ENCODE data around the gene GPC1.

The GPC1 gene

GRCh38 chr2:240431271-240431660, 4.2 kb upstream of the GPC1 start:
- Histone ChIP-seq H3K36me3 (ENCODE audit: control insufficient read depth, insufficient read depth, low read length) (no peaks in the 10 kb centered on the region), H3K4me1 (ENCODE audit: control insufficient read depth, insufficient read depth, low read length) (no peaks in the 10 kb centered on the region), H3K9me3 (ENCODE audit: control insufficient read depth, low read length) (no peaks in the 10 kb centered on the region), H3K27ac (ENCODE audit: insufficient read depth, low read depth, low read length, poor library complexity, severe bottlenecking) (no peak overlapping the region), H3K27me3 (ENCODE audit: control insufficient read depth, insufficient read depth, low read length, poor library complexity, severe bottlenecking) (peaks cover 2% of the 10 kb centered on the region), H3K4me3 (ENCODE audit: insufficient read depth, low read depth, low read length) (no peak overlapping the region)
- 77 to 90% methylated on average over 3 of the region's 3 CpGs for WGBS, 2 experiments

DNA sequence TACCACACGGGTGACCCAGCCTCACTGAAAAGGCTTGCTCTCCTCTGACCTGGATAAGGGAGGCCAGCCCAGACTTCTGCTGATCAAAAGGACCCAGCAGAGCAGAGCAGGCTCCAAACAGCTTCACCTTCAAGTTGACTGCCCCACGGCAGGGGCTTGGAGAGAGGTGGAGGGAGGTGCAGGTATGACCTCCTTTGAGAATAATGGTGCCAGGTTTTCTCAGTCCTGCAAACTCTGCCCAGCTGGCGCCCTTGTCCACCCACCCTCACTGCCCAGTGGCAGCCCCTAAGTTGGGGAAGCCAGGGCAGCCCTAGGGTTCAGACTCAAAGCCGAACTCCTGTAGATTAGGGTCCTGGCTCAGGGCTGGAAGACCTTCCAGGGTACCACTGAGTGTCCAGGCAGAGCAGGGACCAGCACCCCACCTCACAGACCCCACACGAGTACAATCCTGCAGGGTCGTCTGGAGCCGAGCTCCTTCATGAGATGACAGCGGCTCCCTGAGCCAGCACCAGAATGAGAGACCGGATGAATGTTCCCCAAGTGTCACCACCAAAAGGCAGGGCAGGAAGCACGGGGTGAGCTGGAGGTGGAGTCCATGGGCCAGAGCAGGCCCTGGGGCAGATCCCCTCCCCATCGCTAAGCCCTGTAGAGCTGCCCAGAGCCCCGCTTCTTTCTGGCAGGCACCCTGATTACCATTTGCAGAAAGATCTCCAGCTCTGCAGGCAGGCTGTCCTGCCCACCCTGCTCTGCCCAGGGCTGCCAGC, 3.6 kb upstream of the GPC1 start:
- 83 to 87% methylated on average over 12 of the region's 12 CpGs for WGBS, 2 experiments
- H3K4me3 ChIP-seq (ENCODE audit: insufficient read depth, low read depth, low read length) = no peak overlapping the region
- peaks cover 8% of the 10 kb centered on the region for H3K27me3 ChIP-seq (ENCODE audit: control insufficient read depth, insufficient read depth, low read length, poor library complexity, severe bottlenecking)
- H3K9me3 ChIP-seq (ENCODE audit: control insufficient read depth, low read length) = no peaks in the 10 kb centered on the region
- no peak overlapping the region for H3K27ac ChIP-seq (ENCODE audit: insufficient read depth, low read depth, low read length, poor library complexity, severe bottlenecking)
- H3K36me3 ChIP-seq (ENCODE audit: control insufficient read depth, insufficient read depth, low read length) = no peaks in the 10 kb centered on the region
- peaks cover under 1% of the 10 kb centered on the region for H3K4me1 ChIP-seq (ENCODE audit: control insufficient read depth, insufficient read depth, low read length)

DNA sequence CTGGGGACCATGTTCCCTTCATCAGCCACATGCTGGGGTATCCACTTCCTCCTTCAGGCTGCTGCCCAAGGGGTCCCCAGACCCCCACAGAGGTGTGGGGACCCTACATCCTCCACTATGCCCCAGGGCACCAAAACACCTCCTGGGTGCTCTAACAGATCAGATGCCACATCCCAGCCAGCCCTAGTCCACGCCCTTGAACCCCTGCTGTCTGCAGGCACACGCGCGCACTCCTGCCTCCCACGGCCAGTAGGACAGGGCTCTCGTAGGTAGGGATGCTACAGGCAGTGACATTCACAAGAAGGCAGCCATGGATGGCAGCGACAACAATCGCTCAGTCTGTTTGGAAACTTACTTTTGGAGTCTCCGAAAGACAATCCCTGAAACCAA, 3.0 kb upstream of the GPC1 start:
- H3K9me3 ChIP-seq (ENCODE audit: control insufficient read depth, low read length) = no peaks in the 10 kb centered on the region
- H3K36me3 ChIP-seq (ENCODE audit: control insufficient read depth, insufficient read depth, low read length) = no peaks in the 10 kb centered on the region
- peaks cover 6% of the 10 kb centered on the region for H3K4me1 ChIP-seq (ENCODE audit: control insufficient read depth, insufficient read depth, low read length)
- no peak overlapping the region for H3K27ac ChIP-seq (ENCODE audit: insufficient read depth, low read depth, low read length, poor library complexity, severe bottlenecking)
- no peak overlapping the region for H3K4me3 ChIP-seq (ENCODE audit: insufficient read depth, low read depth, low read length)
- H3K27me3 ChIP-seq (ENCODE audit: control insufficient read depth, insufficient read depth, low read length, poor library complexity, severe bottlenecking) = peaks cover 14% of the 10 kb centered on the region
- WGBS, 2 experiments = 87 to 88% methylated on average over 9 of the region's 9 CpGs

DNA sequence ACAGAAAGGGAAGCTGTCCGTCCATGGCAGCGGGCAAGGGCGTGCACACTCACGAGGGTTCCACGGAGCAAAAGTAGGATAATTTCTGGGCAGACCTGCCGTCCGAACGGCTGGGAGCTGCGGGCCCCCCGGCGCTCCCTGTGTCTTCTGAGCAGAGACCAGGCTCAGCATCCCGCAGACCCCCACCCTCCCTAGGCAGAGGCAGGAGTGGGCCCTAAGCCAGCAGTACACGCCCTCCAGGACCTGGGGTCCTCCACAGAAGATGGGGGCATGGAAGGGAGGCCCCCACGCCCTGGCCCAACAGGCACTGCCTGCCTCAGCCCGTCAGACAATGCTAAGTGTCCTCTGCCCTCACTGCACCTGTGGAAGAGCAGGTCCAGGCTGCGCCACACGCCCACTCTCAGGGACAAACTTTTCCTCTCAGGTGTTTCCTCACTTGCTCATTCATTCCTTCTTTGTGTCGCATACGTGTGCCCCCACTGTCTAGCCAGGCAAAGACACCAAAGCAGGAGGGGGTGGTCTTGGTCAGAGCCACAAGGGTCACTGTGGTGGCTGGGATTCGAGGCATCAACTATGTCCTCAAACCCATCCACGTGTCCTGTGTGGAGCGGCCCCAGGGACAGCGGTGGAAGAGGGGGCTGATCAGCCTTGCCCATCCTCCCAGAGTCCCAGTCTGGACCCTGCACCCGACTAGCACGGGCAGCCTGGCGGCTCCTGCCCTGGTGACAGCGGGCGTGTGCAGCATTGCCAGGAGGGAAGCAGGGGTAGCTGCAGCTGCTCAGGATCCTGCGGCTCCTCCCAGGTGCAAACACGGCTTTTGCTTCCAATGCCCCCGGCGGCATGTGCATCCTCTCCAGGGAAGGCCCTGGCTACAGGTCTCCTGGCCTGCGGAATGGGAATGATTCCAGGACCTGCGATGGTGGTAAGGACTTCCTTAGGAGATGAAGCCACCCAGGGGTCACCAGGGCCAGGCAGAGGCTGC, 2.4 kb upstream of the GPC1 start:
- H3K27ac ChIP-seq (ENCODE audit: insufficient read depth, low read depth, low read length, poor library complexity, severe bottlenecking) = no peak overlapping the region
- H3K4me3 ChIP-seq (ENCODE audit: insufficient read depth, low read depth, low read length) = no peak overlapping the region
- peaks cover 21% of the 10 kb centered on the region for H3K27me3 ChIP-seq (ENCODE audit: control insufficient read depth, insufficient read depth, low read length, poor library complexity, severe bottlenecking)
- no peaks in the 10 kb centered on the region for H3K9me3 ChIP-seq (ENCODE audit: control insufficient read depth, low read length)
- H3K4me1 ChIP-seq (ENCODE audit: control insufficient read depth, insufficient read depth, low read length) = peaks cover 11% of the 10 kb centered on the region
- no peaks in the 10 kb centered on the region for H3K36me3 ChIP-seq (ENCODE audit: control insufficient read depth, insufficient read depth, low read length)
- WGBS, 2 experiments = 93 to 94% methylated on average over 34 of the region's 34 CpGs

DNA sequence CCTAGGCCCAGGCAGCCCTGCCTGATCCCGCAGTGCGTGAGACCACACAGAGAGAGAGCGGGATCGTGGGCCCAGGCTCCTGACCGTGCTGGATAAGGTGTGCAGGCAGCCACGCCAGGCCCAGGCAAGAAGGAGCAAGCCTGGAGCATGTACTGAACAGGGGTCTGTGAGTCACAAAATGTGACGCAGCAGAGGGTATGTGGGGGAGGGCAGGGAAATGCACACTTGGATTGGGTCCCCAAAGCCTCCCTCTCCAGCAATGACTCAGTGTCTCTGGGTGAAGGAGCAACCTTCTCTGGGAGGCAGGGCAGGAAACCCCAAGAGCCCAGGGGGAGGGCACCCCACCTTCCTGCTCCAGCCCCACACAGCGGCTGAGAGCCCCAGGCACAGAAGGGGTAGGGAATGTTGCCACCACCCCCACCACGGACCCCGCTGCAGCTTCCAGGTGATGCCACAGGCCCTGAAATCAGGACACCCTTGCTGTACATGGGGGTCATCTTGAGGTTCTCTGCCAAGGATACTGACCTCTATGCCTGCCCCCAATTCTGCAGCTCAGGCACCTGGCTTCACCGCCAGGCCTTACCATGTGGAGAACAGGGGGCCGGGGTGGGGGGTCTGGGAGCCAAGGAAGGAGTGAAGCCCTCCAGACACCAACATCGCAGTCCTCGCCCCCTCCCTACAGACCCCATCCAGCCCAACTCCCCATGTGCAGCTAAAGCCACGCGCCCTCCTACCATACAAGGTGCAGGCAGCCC, 1.3 kb upstream of the GPC1 start:
- Histone ChIP-seq H3K4me1 (ENCODE audit: control insufficient read depth, insufficient read depth, low read length) (peaks cover 11% of the 10 kb centered on the region), H3K27me3 (ENCODE audit: control insufficient read depth, insufficient read depth, low read length, poor library complexity, severe bottlenecking) (peaks cover 22% of the 10 kb centered on the region), H3K27ac (ENCODE audit: insufficient read depth, low read depth, low read length, poor library complexity, severe bottlenecking) (no peak overlapping the region), H3K4me3 (ENCODE audit: insufficient read depth, low read depth, low read length) (peak overlapping the region; percentile 69), H3K36me3 (ENCODE audit: control insufficient read depth, insufficient read depth, low read length) (no peaks in the 10 kb centered on the region), H3K9me3 (ENCODE audit: control insufficient read depth, low read length) (no peaks in the 10 kb centered on the region)
- 79 to 81% methylated on average over 16 of the region's 16 CpGs for WGBS, 2 experiments

- no peak overlapping the region for H3K27ac ChIP-seq (ENCODE audit: insufficient read depth, low read depth, low read length, poor library complexity, severe bottlenecking)
- 1% methylated on average over 71 of the region's 71 CpGs for WGBS, 2 experiments
Measured at GRCh38 chr2:240434728-240435456, 571 bp upstream of the GPC1 start.

DNA sequence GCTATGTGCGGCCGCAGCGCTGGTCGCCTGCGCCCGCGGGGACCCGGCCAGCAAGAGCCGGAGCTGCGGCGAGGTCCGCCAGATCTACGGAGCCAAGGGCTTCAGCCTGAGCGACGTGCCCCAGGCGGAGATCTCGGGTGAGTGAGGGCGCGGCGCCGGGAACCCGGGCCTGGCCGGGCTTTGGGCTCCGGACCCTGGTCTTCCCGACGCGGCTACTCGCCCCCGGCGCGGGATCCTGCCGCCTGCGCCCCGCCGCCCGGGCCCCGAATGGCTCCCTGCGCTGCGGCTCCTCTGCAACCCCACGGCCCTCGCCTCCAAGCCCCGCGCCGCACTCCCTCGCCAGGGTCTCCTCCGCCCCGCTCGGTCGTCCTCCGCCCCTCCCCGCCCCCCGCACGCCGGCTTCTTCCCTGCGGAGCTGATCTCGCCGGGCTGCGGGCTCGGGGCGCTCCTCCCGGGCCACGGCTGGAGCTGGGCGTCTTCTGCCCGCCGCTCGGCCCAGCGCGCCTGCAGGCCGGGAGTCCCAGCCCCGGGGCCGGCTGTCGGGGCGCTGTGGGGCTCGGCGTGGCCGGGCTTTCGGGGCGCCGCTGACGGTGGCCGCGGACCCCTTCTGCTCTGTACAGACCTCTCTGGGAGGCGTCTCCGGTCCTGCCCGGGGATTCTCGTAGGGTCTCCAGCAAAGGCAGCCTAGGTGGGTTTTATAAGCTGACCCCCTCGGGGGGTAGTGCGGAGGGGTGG, 652 bp downstream of the GPC1 start:
- no peak overlapping the region for H3K27ac ChIP-seq (ENCODE audit: insufficient read depth, low read depth, low read length, poor library complexity, severe bottlenecking)
- 0% methylated on average over 88 of the region's 88 CpGs for WGBS, 2 experiments

More at GRCh38 chr2:240434728-240435456, 571 bp upstream of the GPC1 start:
- Histone ChIP-seq H3K4me1 (ENCODE audit: control insufficient read depth, insufficient read depth, low read length) (peaks cover 11% of the 10 kb centered on the region), H3K36me3 (ENCODE audit: control insufficient read depth, insufficient read depth, low read length) (no peaks in the 10 kb centered on the region), H3K4me3 (ENCODE audit: insufficient read depth, low read depth, low read length) (peak overlapping the region; percentile 69), H3K9me3 (ENCODE audit: control insufficient read depth, low read length) (no peaks in the 10 kb centered on the region), H3K27me3 (ENCODE audit: control insufficient read depth, insufficient read depth, low read length, poor library complexity, severe bottlenecking) (peaks cover 22% of the 10 kb centered on the region)

DNA sequence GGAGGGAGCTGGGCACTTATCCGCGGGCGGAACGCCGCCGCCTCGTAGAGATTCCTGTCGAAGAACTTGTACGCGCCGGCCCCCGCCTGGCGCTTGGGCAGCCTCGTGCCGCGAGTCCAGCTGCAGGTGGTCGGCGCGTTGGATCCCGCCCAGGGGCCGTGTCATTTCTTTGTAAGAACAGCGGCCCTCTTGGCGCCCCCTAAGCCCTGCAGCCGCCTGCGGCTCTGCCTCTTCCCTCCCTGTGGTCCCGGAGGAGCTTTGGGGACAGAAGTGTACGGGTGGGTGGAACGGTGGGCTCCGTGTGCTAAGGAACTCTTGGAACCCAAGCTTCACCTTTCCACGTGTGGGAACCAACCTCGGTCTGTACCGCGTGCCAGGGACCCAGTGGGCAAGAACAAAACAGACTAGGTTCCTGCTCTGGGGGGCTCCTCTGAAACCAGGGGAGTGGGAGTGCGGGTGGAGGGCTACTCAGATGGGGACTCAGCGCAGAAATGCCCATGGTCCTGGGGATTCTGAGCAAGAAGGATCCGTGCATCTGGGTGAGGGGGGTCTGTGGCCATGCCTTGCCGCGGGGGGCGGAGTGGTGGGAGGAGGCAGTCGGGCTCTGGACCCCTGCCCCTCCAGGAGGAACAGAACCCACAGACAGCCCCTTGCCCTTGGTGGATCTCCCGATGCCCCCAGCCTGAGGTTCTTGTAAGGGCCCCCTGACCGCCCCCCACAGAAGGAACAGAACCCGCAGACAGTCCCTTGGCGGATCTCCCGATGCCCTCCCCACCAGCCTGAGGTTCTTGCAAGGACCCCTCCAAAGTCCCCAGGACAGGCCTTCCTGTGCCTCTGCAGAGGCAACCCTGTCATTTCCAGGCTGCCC, 1.5 kb downstream of the GPC1 start:
- H3K9me3 ChIP-seq (ENCODE audit: control insufficient read depth, low read length) = no peaks in the 10 kb centered on the region
- H3K4me3 ChIP-seq (ENCODE audit: insufficient read depth, low read depth, low read length) = peak overlapping the region; percentile 69
- peaks cover 11% of the 10 kb centered on the region for H3K4me1 ChIP-seq (ENCODE audit: control insufficient read depth, insufficient read depth, low read length)
- H3K27ac ChIP-seq (ENCODE audit: insufficient read depth, low read depth, low read length, poor library complexity, severe bottlenecking) = no peak overlapping the region
- H3K36me3 ChIP-seq (ENCODE audit: control insufficient read depth, insufficient read depth, low read length) = no peaks in the 10 kb centered on the region
- H3K27me3 ChIP-seq (ENCODE audit: control insufficient read depth, insufficient read depth, low read length, poor library complexity, severe bottlenecking) = peaks cover 22% of the 10 kb centered on the region
- 23% methylated on average over 45 of the region's 45 CpGs for WGBS, 2 experiments

More for the DNA sequence above, 652 bp downstream of the GPC1 start:
- peak overlapping the region; percentile 69 for H3K4me3 ChIP-seq (ENCODE audit: insufficient read depth, low read depth, low read length)
- H3K4me1 ChIP-seq (ENCODE audit: control insufficient read depth, insufficient read depth, low read length) = peaks cover 11% of the 10 kb centered on the region
- no peaks in the 10 kb centered on the region for H3K36me3 ChIP-seq (ENCODE audit: control insufficient read depth, insufficient read depth, low read length)
- H3K27me3 ChIP-seq (ENCODE audit: control insufficient read depth, insufficient read depth, low read length, poor library complexity, severe bottlenecking) = peaks cover 22% of the 10 kb centered on the region
- H3K9me3 ChIP-seq (ENCODE audit: control insufficient read depth, low read length) = no peaks in the 10 kb centered on the region
